ENCODE results near the gene DOP1A. TPM values are rescaled to one million over a fixed set of nuclear protein-coding genes. Genes with fewer than 3 reads are reported as not detected.

The DOP1A gene
- total and polyA plus RNA-seq, 2 of the 13 experiments (the other 11 are each of a cell fraction or from before 2014, with no cell fraction given): 5.2 to 16.7 TPM

- TF ChIP-seq ZNF784 (CRISPR knock-in tag; IDR thresholded peaks at IDR 0.05; ENCODE audit: borderline replicate concordance): peak; percentile 88
- TF ChIP-seq, protein P1, sequence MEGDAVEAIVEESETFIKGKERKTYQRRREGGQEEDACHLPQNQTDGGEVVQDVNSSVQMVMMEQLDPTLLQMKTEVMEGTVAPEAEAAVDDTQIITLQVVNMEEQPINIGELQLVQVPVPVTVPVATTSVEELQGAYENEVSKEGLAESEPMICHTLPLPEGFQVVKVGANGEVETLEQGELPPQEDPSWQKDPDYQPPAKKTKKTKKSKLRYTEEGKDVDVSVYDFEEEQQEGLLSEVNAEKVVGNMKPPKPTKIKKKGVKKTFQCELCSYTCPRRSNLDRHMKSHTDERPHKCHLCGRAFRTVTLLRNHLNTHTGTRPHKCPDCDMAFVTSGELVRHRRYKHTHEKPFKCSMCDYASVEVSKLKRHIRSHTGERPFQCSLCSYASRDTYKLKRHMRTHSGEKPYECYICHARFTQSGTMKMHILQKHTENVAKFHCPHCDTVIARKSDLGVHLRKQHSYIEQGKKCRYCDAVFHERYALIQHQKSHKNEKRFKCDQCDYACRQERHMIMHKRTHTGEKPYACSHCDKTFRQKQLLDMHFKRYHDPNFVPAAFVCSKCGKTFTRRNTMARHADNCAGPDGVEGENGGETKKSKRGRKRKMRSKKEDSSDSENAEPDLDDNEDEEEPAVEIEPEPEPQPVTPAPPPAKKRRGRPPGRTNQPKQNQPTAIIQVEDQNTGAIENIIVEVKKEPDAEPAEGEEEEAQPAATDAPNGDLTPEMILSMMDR (CRISPR knock-in tag; IDR thresholded peaks at IDR 0.05): peak; percentile 96
- TF ChIP-seq HDAC1 (CRISPR knock-in tag; IDR thresholded peaks at IDR 0.05): peak; percentile 76
- no peak for TF ChIP-seq PCBP2 (optimal IDR thresholded peaks at IDR 0.05; ENCODE audit: low read depth, low read length, poor library complexity, severe bottlenecking)
- no peak; the same call in 1 of the 2 replicates for TF ChIP-seq ZNF775 (CRISPR knock-in tag; IDR thresholded peaks at IDR 0.05; ENCODE audit: borderline replicate concordance)
- TF ChIP-seq ZNF589 (CRISPR knock-in tag; conservative IDR thresholded peaks at IDR 0.05): no peak
- TF ChIP-seq, protein P2, sequence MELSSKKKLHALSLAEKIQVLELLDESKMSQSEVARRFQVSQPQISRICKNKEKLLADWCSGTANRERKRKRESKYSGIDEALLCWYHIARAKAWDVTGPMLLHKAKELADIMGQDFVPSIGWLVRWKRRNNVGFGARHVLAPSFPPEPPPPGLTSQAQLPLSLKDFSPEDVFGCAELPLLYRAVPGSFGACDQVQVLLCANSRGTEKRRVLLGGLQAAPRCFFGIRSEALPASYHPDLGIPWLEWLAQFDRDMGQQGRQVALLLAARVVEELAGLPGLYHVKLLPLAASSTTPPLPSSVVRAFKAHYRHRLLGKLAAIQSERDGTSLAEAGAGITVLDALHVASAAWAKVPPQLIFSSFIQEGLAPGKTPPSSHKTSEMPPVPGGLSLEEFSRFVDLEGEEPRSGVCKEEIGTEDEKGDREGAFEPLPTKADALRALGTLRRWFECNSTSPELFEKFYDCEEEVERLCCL (CRISPR knock-in tag; IDR thresholded peaks at IDR 0.05; ENCODE audit: borderline replicate concordance): no peak
- TF ChIP-seq FOSL2 (CRISPR knock-in tag; IDR thresholded peaks at IDR 0.05): peak; percentile 52; the same call in 1 of the 2 replicates
- no peak for TF ChIP-seq TRIM22 (IDR thresholded peaks at IDR 0.05)
- no peak for TF ChIP-seq ZBTB42 (CRISPR knock-in tag; IDR thresholded peaks at IDR 0.05)
- TF ChIP-seq, protein P3, sequence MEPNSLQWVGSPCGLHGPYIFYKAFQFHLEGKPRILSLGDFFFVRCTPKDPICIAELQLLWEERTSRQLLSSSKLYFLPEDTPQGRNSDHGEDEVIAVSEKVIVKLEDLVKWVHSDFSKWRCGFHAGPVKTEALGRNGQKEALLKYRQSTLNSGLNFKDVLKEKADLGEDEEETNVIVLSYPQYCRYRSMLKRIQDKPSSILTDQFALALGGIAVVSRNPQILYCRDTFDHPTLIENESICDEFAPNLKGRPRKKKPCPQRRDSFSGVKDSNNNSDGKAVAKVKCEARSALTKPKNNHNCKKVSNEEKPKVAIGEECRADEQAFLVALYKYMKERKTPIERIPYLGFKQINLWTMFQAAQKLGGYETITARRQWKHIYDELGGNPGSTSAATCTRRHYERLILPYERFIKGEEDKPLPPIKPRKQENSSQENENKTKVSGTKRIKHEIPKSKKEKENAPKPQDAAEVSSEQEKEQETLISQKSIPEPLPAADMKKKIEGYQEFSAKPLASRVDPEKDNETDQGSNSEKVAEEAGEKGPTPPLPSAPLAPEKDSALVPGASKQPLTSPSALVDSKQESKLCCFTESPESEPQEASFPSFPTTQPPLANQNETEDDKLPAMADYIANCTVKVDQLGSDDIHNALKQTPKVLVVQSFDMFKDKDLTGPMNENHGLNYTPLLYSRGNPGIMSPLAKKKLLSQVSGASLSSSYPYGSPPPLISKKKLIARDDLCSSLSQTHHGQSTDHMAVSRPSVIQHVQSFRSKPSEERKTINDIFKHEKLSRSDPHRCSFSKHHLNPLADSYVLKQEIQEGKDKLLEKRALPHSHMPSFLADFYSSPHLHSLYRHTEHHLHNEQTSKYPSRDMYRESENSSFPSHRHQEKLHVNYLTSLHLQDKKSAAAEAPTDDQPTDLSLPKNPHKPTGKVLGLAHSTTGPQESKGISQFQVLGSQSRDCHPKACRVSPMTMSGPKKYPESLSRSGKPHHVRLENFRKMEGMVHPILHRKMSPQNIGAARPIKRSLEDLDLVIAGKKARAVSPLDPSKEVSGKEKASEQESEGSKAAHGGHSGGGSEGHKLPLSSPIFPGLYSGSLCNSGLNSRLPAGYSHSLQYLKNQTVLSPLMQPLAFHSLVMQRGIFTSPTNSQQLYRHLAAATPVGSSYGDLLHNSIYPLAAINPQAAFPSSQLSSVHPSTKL (CRISPR knock-in tag; IDR thresholded peaks at IDR 0.05): peak; percentile 72
- TF ChIP-seq RXRB (CRISPR knock-in tag; IDR thresholded peaks at IDR 0.05; ENCODE audit: borderline replicate concordance): peak; percentile 42; the same call in 1 of the 2 replicates
- TF ChIP-seq ZNF83 (CRISPR knock-in tag; IDR thresholded peaks at IDR 0.05; ENCODE audit: borderline replicate concordance): no peak
- TF ChIP-seq SNAPC2 (CRISPR knock-in tag; IDR thresholded peaks at IDR 0.05): 0 out of 2 replicates have a peak, but pooled peaks have one; percentile 58
- TF ChIP-seq ZNF503 (CRISPR knock-in tag; IDR thresholded peaks at IDR 0.05): 0 out of 2 replicates have a peak, but pooled peaks have one; percentile 57
- peak; percentile 82 for TF ChIP-seq SP4 (CRISPR knock-in tag; IDR thresholded peaks at IDR 0.05)
These were observed 1.8 kb upstream of the DOP1A start, which contains the start of gene UBE3D (continued) for GRCh38 chr6:83065511-83066192.
